Measurements from ENCODE around the gene FOSL2. TPM values are rescaled to one million over a fixed set of nuclear protein-coding genes. Genes with fewer than 3 reads are reported as not detected.

Gene FOSL2
- total RNA-seq, 2 experiments from 2014 or later = 0.35 to 1.0 TPM

GRCh38 chr2:28387082-28387960 lies 5.3 kb upstream of the FOSL2 start:
- Histone ChIP-seq H4K20me1 (ENCODE audit: insufficient read depth, low read length) (no peaks in the 10 kb centered on the region), H3K36me3 (ENCODE audit: insufficient read depth, low read length) (no peaks in the 10 kb centered on the region), H3K4me2 (ENCODE audit: low read length) (no peak overlapping the region), H2AFZ (ENCODE audit: low read length) (no peak overlapping the region), H3K9me2 (ENCODE audit: insufficient read depth, low read length) (no peaks in the 10 kb centered on the region), H3K79me2 (ENCODE audit: insufficient read depth, low read depth, low read length) (no peaks in the 10 kb centered on the region), H3K4me1 (ENCODE audit: insufficient read depth, low read length, poor library complexity, severe bottlenecking) (peaks cover 13% of the 10 kb centered on the region), H3K9me3 (ENCODE audit: low read length) (no peaks in the 10 kb centered on the region), H3K4me3 (ENCODE audit: low read depth, low read length, poor library complexity, severe bottlenecking) (no peak overlapping the region), H3K27ac (ENCODE audit: low read depth, low read length, poor library complexity, severe bottlenecking) (no peak overlapping the region)
- TF ChIP-seq EZH2phosphoT487 (IDR thresholded peaks at IDR 0.05; ENCODE audit: borderline replicate concordance, low read depth, low read length) (no peak), CTCF (conservative IDR thresholded peaks at IDR 0.05; ENCODE audit: low read length) (no peak)
- ChIA-PET CTCF (ENCODE audit: unreplicated experiment) (no interaction called here), POLR2A (no interaction called here)
- no peak for DNase-seq (ENCODE audit: low spot score)
- intact Hi-C loops (cut with micrococcal nuclease; ENCODE audit: unreplicated experiment) = no loop called here
- BruUV-seq (replicated peaks) = no TSS peak

GRCh38 chr2:28389399-28390240 lies 3.0 kb upstream of the FOSL2 start:
- Histone ChIP-seq H3K79me2 (ENCODE audit: insufficient read depth, low read depth, low read length) (no peaks in the 10 kb centered on the region), H3K4me1 (ENCODE audit: insufficient read depth, low read length, poor library complexity, severe bottlenecking) (peaks cover 21% of the 10 kb centered on the region), H3K4me3 (ENCODE audit: low read depth, low read length, poor library complexity, severe bottlenecking) (peak overlapping the region; percentile 74), H3K9me2 (ENCODE audit: insufficient read depth, low read length) (no peaks in the 10 kb centered on the region), H3K9me3 (ENCODE audit: low read length) (no peaks in the 10 kb centered on the region), H2AFZ (ENCODE audit: low read length) (peak overlapping the region; percentile 92; the same call in 1 of the 2 replicates), H3K27ac (ENCODE audit: low read depth, low read length, poor library complexity, severe bottlenecking) (no peak overlapping the region), H3K4me2 (ENCODE audit: low read length) (peak overlapping the region; percentile 84), H4K20me1 (ENCODE audit: insufficient read depth, low read length) (no peaks in the 10 kb centered on the region), H3K36me3 (ENCODE audit: insufficient read depth, low read length) (no peaks in the 10 kb centered on the region)
- no peak for TF ChIP-seq EZH2phosphoT487 (IDR thresholded peaks at IDR 0.05; ENCODE audit: borderline replicate concordance, low read depth, low read length)
- no peak for TF ChIP-seq CTCF (conservative IDR thresholded peaks at IDR 0.05; ENCODE audit: low read length)
- ChIA-PET POLR2A (interaction anchor here (0.6 kb wide), 1 partner anchor 44 kb away, joined by 4 read pairs; no protein-coding TSS in a partner anchor), CTCF (ENCODE audit: unreplicated experiment) (no interaction called here)
- no peak for DNase-seq (ENCODE audit: low spot score)
- intact Hi-C loops (cut with micrococcal nuclease; ENCODE audit: unreplicated experiment) = loop anchor here (5.0 kb wide), 2 partner anchors 363 to 617 kb away; partner anchors contain the start of genes MRPL33 and PPP1CB
- BruUV-seq (replicated peaks) = no TSS peak
